ENCODE data around the gene SORT1. TPM values are rescaled to one million over a fixed set of nuclear protein-coding genes. Genes with fewer than 3 reads are reported as not detected.

Gene SORT1
- total and polyA plus RNA-seq, 2 of the 8 experiments (the other 6 are each of a cell fraction or from before 2014, with no cell fraction given), result 18.7 to 69.6 TPM

- TF ChIP-seq CHD7 (IDR thresholded peaks at IDR 0.05; ENCODE audit: insufficient replicate concordance, low read length) (no peak), CREB1 (IDR thresholded peaks at IDR 0.05) (no peak), CTBP2 (IDR thresholded peaks at IDR 0.05; ENCODE audit: borderline replicate concordance, insufficient read depth, insufficient read length, low read length) (no peak), GABPA (IDR thresholded peaks at IDR 0.05; ENCODE audit: borderline replicate concordance, insufficient read depth, low read length) (no peak), CBX8 (IDR thresholded peaks at IDR 0.05; ENCODE audit: borderline replicate concordance, low read depth, low read length) (no peak), TBP (IDR thresholded peaks at IDR 0.05; ENCODE audit: low read depth, low read length) (no peak), EP300 (IDR thresholded peaks at IDR 0.05; ENCODE audit: borderline replicate concordance in 1 of 2, low read depth in 2 of 2, low read length in 2 of 2) (no peak), TEAD4 (IDR thresholded peaks at IDR 0.05; ENCODE audit: low read depth, low read length) (no peak), ZNF274 (IDR thresholded peaks at IDR 0.05; ENCODE audit: borderline replicate concordance, extremely low read depth, low read length) (no peak), RXRA (IDR thresholded peaks at IDR 0.05; ENCODE audit: insufficient read depth, low read depth, low read length) (no peak), KDM4A (IDR thresholded peaks at IDR 0.05; ENCODE audit: low read depth, low read length, severe bottlenecking) (no peak)
These were observed 100.9 kb downstream of the SORT1 start (continued) for GRCh38 chr1:109296782-109297181.
